GM12864 (cell line): ENCODE measurements around the gene ST8SIA4.

Experiments
- DNase-seq: peaks from one replicate; pipeline ENCODE4 v3.0.0-alpha.2; 2011; ENCODE audit warnings: low read depth
- H3K4me3 ChIP-seq: 2 replicates; pipeline ENCODE4 v1.5.1; 2011; ENCODE audit warnings: mild to moderate bottlenecking, low read depth, low read length, control low read depth
- TF ChIP-seq, protein P1 (sequence below): IDR thresholded peaks from 2 replicates; pipeline ENCODE4 v1.5.1; 2011; ENCODE audit warnings: low read depth, mild to moderate bottlenecking, moderate library complexity, low read length, control low read depth, inconsistent platforms; ENCODE audit errors: missing control alignments

The ST8SIA4 gene

GRCh38 chr5:100896054-100896453 lies 7.0 kb downstream of the ST8SIA4 start:
- H3K4me3 ChIP-seq, result no peak overlapping the region
- no peak for DNase-seq

DNA sequence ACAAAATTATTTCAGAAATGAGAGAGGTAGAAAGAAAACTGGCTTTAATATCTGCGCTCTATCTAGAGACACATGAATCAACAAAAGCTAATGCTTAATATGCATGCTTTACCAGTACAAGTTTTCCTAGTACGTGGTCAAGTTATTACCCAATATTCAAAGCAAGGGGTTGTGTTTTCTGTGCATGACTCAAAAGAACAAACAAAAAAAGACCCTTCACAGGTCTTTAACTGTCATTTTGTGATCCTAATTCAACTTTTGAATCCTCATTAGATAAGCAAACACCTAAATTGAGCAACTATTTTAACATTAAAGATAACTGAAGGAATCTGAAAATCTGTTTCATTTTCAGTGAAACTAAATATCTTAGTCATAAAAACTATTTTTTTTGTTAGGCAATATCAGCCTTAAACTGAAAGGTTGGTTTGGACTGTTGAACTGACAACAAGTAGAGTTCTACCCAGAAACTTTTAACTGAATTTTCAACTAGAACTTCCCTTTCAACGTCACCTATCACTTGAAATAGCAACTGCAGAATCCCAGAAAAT lies 12.5 kb downstream of the ST8SIA4 start:
- H3K4me3 ChIP-seq, result peak overlapping the region; percentile 21

More at GRCh38 chr5:100896054-100896453, 7.0 kb downstream of the ST8SIA4 start:
- TF ChIP-seq, protein P1, sequence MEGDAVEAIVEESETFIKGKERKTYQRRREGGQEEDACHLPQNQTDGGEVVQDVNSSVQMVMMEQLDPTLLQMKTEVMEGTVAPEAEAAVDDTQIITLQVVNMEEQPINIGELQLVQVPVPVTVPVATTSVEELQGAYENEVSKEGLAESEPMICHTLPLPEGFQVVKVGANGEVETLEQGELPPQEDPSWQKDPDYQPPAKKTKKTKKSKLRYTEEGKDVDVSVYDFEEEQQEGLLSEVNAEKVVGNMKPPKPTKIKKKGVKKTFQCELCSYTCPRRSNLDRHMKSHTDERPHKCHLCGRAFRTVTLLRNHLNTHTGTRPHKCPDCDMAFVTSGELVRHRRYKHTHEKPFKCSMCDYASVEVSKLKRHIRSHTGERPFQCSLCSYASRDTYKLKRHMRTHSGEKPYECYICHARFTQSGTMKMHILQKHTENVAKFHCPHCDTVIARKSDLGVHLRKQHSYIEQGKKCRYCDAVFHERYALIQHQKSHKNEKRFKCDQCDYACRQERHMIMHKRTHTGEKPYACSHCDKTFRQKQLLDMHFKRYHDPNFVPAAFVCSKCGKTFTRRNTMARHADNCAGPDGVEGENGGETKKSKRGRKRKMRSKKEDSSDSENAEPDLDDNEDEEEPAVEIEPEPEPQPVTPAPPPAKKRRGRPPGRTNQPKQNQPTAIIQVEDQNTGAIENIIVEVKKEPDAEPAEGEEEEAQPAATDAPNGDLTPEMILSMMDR, result no peak

DNA sequence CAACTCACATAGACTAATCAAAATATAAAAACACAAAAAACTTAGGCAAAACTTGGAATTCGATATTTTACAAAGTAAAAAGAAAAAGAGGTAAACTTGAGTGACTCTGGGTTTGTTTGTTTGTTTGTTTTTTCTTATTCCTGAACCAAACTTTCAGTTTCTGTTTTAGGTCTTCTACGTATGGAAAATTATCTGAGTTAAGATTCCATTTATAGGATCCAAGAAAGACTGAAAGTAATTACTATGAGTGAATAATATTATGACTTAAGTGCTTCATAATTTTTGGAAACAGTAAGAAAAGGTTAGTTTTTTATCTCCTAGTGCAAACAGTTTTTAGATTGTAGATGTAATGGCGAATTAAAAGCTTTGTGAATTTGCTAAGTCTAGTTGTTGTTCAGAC lies 13.2 kb downstream of the ST8SIA4 start:
- TF ChIP-seq, protein P1, result no peak
- DNase-seq, result no peak
- H3K4me3 ChIP-seq, result no peak overlapping the region

More for the DNA sequence above, 12.5 kb downstream of the ST8SIA4 start:
- TF ChIP-seq, protein P1, result no peak
- no peak for DNase-seq

GRCh38 chr5:100889165-100889743 lies 13.8 kb downstream of the ST8SIA4 start:
- DNase-seq, result no peak
- H3K4me3 ChIP-seq, result no peak overlapping the region; the same call in 1 of the 2 replicates
- TF ChIP-seq, protein P1, result no peak

- DNase-seq, result no peak
- TF ChIP-seq, protein P1, result no peak
- H3K4me3 ChIP-seq, result no peak overlapping the region
These were observed 25.8 kb downstream of the ST8SIA4 start for GRCh38 chr5:100877274-100877673.

DNA sequence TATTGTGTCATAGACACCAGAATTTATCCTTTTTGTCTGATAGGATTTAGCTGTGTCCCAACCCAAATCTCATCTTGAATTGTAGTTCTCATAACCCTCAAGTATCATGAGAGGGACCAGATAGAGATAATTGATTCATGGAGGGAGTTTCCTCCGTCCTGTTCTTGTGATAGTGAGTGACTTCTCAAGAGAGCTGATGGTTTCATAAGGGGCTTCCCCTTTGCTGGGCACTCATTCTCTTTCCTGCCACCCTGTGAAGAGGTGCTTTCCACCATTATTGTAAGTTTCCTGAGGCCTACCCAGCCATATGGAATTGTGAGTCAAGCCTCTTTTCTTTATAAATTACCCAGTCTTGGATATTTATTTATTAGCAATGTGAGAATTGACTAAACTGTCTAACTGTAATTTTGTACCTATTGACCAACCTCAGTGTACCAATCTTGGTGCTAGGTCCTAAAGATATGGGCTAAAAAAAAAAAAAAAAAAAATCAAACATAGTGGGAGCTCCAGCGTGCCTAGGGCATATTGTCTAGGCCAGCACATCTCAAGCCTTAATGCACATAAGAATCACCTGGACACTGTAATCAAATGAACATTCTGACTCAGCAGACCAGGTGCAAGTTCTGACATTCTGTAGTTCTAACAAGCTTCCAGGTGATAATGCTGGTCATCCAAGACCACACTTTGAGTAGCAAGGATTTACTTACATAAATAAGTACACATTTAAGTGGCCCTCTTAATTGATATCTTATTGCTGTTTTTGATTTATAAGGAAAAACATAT lies 30.5 kb downstream of the ST8SIA4 start:
- no peak overlapping the region for H3K4me3 ChIP-seq
- DNase-seq, result no peak
- TF ChIP-seq, protein P1, result no peak
